Stimulated activated CD8-positive, alpha-beta memory T cell treated with anti-CD3 and anti-CD28 coated beads, Interleukin-4, amount 100 ng/mL, for 1 hour (primary cell): Measurements from ENCODE around the gene FGF9.

Experiments used
- DNase-seq, 2 donors: peaks; one replicate each; pipeline ENCODE4 v3.0.0-alpha.2; 2020; ENCODE audit warnings: low read depth in 2 of 2, low spot score in 1 of 2

The FGF9 gene

DNA sequence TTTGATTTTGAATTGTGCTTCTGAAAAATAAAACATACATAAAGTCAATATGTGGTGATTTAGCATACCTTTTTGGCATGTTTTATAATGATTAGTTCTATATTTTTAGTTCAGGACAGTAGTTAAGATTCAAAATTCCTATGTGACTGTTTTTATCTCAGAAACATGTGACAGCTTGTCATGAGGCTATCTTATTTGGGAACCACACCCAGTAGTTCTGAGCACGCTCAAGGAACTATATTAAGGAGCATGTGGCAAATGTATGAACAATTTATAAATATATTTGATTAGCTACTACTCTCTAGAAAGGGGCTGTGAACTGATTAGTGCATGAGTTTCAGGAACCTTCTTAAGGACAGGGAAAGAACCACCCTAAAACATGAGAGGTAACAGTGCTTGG, 38.8 kb downstream of the FGF9 start:
- no peak for DNase-seq

DNA sequence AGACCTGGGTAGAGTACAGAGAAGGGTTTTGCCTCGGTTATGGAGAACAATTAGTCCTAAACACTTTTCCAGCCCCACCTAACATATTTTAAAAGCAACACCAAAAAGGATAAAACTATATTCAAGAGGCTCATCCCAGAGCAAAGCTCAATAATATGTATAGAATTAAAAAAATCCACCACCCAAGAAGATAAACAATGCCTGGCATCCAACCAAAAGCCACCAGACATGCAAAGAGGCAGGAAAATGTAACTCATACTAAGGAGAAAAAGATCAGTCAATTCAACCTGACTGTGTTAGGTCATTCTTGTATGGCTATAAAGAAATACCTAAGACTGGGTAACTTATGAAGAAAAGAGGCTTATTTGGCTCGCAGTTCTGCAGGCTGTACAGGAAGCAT, 39.3 kb downstream of the FGF9 start:
- DNase-seq = no peak

DNA sequence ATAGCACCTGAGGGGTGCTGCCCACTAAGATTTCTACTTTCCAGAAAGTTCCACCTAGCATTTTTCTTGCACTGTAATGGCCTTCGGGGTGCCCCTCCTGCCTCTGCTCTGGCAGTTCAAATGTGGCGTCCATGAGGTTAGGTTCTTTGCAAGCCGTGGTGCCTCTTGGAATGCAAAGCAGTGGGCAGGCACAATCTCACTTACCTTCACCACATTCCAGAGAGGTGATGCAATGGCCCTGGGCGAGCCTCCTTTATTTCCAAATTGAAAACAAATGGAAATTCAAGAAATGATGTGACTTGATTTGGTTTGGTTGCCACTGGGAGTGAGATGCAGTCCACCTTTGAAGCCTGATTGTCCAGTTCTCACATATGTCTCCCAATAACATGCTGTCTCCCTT, 46.9 kb downstream of the FGF9 start:
- no peak for DNase-seq

DNA sequence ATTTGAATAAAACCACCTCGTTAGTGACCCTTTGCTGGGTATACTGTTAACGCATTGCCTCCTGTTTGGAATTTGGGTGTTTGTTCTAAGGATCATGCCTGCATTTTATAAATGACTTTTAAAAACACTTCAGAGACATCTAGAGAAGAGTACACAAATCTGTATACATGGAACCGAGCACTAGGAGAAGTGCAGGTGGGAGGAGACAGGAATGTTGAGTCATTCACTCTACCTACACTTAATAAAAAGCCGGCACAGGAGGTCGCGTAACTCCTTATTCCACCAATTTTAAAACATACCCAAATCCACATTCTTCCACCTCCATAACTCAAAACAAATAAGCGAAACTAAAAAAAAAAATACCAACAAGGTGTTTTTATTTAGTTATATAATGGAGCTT, 48.6 kb downstream of the FGF9 start:
- DNase-seq = no peak

DNA sequence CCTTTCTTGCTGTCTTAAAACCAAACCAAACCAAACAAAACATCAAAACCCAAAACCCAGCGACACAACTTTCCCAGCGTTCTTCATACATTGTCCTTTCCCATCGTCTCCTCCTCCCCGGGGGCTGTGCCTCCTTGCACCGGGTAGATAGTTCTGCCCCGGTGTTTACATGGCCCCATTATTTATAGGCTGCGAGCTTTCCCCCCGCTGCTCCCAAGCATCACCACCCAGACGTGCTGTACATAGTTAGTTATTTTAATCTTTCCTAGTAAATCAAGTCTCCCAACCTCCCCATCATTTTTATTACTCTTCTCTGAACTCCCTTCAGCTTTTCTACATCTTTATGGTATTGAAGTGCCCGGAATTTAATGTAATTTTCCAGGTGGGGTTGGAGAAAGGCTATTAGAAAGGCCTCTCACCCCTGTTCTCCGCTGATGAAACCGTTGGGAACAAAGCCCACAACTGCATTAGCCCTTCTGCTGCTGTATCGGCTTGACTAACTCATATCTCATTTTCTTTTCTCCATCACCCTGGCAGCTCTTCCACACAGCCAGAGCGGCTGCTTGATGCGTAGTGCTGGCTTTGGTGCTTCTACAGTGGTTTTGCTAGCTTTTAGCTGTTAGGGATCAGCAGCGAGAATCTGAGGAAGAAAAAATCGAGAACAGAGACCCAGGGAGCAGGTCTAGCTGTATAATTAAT, 53.1 kb downstream of the FGF9 start:
- DNase-seq = no peak

DNA sequence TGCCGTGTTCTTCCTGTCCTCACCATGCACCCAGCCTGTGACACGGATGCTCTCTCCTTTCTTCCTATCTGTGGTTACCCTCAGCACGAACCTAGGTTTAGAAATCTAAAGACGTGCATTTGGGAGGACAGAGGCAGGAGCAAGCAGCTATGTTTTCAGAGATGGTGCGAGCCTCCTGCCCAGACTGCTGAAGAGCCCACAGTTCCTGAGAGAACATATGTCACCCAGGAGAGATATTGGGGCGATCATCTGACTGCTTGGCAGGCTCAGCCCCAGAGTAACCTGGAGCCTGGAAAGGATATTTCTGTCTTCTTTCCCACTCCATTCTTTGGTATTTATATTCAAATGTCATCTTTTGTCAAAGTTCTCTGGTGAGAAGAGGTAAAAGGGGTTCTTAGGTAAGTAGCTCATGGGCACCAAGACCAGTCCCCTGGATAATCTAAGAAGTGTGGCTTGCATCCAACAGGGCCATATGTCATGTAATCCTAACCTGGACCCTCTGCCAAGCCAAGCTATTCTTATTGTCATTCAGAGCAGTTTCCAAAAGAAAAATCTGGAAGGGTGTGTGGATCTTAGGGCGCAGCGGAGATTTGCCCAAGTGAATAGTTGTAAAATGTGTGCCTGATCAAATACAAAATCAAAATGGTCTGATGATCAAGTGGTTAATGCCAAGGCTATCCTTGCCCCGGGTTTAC, 59.5 kb downstream of the FGF9 start:
- DNase-seq = no peak

DNA sequence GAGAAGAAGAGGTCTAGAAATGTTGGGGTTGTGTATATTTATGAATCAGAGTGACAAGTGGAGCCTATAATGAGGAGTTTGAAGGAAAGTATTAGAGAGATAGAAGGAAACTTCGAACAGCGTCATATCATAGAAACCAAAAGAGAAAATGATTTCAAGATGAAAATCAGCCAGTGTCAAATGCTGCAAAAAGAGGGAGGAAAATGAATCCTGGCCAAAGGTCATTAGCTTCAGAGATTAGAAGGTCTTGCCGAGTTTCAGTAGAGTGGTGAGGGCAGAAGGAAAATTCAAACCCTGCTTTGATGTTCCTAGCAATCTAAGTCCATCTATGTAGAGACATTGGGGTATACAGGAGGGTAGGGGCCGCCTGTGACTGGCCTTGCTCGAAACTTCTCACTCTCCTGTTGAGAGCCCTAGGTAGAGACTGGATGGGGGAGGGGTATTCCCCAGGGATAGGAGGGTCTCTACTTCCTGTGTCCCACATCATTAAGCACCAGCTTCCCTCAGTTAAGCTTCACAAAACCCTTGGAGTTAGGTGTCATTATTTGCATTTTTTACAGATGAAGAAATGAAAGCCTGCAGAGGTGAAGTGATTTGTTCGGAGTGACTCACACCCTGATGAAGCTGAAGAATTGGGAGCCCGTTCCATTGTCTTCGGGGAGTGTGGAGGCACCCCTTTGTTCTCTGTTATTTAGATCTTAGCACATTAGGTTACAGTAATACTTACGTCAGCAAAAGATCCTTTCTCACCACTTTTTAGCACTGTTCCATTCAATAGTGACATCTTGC, 62.8 kb downstream of the FGF9 start:
- DNase-seq = no peak

DNA sequence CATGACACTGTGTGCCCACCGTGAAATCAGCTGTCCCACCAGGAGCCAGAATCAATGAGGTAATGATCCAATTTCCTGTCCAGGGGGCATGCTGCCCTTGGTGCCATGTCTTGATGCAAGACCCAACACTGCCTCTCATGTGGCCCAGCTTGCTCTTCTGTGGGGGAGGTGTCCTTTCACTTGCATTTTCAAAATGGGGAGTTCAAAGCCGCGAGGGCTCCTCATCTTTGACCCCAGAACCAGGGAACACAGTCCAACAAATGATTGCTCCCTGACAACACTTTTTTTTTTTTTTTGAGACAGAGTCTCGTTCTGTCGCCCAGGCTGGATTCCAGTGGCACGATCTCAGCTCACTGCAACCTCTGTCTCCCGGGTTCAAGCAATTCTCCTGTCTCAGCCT, 64.1 kb downstream of the FGF9 start:
- no peak for DNase-seq

DNA sequence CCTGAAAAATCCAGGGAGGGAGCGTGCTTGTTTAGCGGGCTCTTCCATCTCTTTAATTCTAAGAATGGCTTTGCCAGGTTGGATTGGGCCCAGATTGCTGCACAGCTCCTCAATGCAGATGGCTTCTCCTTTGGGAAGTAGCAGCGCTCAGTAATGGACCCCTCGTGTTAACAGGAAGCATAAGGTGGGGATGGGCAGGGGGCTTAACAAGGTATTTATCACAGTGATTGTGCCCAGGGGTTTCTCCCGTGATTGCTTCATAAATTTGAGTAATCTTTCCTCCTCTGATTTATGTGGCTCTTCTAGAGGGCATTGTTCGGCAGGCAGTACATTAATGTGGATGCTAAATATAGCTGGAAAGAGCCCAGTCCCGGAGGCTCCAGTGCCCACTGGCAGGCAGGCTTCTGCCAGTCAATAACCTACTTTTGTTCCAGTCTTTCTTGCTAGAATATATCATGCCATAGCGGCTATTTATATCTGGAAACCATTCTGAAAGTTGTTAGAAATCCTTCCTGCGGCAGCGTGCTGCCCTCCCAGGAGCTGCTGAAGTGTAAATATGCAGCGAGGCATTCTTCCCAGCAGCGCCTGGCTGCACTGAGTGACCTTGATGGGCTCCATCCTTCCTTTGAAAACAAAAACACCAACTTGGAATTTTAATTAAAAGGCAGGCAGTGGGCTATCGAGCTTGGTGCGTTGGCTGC, 65.0 kb downstream of the FGF9 start:
- DNase-seq = no peak

DNA sequence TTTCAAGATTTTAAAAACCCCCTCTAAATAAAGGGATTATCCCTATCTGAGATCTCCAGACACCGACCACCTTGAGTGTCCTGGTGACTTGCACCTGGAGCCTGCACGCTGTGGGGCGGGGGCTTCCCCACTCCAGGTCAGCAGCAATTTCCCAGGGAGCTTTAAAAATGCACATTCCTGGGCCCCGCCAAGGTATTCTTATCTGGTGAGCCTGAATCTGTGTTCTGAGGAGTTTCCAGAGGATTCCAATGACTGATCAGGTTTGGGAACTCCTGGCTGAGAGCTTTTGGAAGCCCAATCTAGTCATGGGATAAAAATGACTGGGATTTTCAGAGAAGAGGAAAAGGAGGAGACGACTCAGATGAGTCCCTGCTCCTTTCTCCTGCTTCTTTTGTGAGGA, 66.1 kb downstream of the FGF9 start:
- no peak for DNase-seq

DNA sequence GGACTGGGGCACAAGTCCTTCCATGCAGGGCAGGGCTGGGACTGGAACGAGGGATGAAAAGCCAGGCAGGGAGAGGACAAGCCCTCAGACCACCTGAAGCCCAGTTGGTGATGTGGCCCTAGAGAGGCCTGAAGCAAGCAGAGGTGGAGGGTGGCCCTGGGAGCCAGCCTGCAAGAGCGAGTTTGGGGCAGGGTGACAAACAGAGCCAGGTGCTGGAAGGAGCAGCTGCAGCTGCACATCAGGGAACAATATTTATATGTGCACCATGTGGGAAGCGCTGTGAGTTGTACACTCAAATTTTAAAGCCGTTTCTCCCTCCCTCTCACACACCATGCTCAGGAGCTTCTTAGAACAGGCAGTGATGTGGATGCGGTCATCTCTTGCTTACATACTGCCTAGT, 67.8 kb downstream of the FGF9 start:
- DNase-seq = no peak

DNA sequence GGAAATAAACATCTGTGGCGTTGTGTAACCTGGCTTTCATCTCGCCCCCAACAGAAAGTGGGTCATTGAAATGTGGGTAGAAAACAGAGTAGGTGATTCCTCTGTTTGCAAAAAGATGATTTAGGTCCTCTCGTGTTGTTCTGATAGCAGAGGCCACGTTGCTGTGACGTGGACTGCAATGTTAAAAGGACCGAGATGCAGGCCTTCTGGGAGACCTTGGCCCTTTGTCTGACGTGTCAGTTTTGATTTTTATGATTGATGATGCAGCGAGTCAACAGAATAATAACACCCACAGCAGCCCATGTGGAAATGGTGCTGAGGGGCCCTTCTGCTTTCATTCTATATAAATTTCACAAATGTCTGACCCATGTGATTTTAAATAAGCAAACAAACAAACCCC, 68.9 kb downstream of the FGF9 start:
- DNase-seq = no peak

DNA sequence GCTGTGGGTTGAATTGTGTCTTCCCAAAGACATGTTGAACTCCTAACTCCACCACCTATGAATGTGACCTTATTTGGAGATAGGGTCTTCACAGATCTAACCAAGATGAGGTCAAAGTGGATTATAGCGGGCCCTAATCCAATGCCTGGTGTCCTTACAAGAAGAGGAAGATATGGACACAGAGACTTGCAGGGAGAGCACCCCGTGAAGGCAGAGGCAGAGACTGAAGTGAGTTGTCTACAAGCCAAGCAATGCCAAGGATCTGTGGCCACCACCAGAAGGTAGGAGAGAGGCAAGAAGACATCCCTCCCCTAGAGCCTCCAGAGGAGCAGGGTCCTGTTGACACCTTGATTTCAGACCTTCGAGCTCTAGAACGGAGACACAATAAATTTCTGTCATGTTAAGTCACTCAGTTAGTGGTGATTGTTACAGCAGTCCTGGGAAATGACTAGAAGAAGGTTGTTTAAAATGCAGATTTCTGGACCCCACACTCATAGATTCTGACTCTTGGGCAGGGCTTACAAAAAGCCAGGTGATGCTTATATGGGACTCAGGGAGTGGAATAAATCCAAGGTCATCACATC, 70.6 kb downstream of the FGF9 start:
- DNase-seq = no peak

DNA sequence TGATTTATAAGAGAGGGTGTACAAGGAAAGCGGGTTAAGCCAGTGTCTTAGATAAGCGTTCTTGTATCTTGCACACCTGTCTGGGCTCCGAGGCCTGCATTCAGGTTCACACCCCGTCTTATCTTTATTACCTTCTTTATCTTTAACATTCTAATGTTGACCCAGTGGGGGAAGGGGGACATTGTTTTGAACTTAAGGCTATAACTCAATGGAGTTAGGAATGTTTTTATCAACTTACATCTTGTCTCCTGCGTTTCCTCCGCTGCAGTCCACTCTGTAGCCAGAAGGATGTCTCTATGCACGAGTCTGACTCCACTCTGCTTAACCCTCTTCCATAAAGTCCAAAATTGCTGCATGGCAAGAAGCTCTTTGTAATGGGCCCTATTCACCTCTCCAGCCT, 71.2 kb downstream of the FGF9 start:
- DNase-seq = no peak

DNA sequence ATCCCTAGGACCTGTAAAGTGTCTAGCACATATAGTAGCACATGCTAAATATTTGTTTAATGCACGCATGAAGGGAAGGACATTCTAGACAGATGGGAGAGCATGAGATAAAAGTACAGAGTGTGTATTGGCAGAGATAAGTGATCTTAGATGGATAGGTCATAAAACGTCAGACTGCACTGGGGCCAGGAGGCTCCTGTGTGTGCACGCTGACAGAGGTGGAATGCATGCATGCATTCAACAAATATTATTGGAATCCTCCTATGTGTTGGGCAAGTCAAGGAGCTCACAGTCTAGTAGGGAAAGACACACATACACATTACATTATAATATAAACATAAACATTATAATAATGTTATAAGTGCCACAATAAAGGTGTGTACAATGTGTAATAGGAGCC, 73.3 kb downstream of the FGF9 start:
- no peak for DNase-seq

DNA sequence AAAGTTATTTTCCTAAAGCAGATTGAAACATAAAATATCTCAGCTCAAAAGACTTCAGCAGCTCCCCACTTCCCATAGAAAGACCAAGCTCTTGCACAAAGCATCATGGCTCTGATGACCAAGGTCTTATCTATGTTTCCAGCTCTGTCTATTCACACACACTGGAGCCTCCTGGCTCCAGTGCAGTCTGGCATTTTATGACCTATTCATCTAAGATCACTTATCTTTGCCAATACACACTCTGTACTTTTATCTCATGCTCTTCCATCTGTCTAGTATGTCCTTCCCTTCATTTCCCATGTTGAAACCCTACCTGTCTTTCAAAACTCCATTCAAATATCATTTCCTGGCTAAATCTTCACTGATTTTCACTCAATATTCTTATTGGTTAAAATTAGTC, 74.4 kb downstream of the FGF9 start:
- no peak for DNase-seq

DNA sequence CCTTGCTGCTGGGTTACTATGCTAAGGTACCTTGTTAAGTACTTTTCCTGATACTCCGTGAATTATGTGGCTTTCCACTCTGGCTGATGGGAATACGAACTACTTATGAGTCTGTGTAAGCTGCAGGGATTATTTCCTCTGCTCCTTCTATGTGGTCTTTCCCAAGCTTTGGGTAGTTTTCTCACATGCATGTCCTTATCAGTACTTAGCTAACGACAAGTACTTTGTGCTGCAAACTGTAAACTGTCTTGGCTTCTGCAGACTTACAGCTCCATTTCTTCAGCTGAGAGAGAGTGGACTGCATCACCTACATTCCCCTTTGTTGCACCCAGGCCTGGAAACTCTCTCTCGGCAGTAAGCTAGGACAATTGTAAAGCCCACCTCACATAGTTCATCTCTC, 76.6 kb downstream of the FGF9 start:
- DNase-seq = no peak

DNA sequence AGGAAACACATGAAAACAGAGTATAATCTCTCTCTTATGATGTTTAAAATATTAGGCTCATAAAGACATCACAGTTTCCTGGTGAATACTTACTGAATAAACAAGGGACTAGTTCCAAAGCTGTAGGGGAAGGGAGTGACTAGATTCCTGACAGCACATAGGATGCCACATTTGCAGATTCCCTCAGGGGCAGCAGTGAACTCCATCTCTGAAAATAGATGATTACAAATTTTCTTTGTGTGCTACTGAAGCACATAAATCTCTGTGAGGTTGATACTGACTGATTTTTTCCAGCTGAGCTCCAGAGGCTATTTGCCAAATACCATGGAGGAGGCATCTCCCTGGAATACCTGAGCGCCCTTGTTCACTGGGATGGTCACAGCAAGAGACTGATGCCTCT, 77.3 kb downstream of the FGF9 start:
- no peak for DNase-seq

DNA sequence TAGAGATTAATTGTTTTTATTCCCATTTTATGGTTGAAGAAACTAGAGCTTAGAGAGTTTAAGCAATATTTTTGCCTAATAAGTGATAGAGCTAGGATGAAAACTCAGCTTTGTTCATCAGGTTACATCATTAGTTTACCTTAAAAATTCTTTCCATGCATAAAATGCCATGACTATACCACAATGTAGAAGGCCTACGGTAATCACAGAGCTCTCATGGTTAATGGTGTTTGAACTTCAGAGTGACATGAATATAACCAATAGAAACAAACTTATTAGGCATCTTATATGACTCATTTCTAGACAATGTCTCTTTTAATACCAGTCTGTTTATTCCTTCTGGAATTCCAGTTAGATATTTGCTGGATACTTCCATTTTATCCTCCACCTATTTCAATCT, 78.5 kb downstream of the FGF9 start:
- no peak for DNase-seq

DNA sequence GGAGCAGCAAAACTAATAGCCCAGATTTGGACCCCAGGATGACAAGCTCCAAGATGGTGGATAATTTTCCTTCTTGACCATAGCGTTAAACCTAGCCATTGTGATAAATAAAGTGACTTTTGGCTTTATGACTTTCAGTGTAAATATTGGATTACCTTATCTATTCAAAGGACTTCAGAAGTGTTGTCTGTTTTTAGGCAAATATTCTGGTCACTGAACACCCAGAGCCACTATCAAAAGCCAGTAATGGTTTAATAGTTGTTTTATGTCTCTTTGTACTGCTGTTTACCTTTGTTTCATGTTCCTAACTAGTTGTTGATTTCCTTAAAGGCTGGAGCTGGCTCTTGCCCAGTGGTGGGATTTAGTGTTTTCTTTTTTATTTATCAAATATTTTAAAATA, 81.6 kb downstream of the FGF9 start:
- DNase-seq = no peak

DNA sequence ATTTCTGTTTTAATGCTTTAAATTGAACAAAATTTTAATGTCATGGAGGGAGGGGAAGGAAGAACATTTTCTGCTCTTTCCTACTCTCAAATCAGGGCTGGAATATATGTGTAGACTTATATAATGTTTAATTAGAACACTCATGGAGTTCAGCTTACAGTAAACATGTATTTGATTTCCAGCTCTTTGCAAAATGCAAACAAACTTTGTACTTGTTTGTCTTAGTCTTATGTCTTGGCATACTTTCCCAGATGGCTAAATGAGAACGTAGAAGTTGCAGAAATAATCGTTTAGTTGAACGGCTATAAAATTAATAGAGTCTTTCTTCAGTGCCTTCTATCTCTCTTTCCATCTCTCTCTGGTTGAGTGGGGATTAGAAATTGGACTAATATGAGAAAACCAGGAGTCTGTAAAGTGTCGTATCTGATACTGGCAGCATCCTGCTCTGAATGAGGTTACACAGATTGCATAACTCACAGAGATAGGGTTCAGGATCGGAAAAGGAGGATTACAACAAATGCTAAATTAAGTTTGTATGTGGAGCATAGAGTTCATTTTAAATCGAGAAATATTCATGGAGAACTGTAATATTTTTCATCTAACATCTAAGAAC, 82.3 kb downstream of the FGF9 start:
- DNase-seq = no peak
